Mesenchymal stem cell (in vitro differentiated cells and primary cell): ENCODE data around the gene QKI.
"Not testable (repeated sequence)": the region's sequence is repeated elsewhere in the genome, so short reads cannot be mapped to it uniquely, and the experiment has no call there.

Experiments used
- DNase-seq: peaks from one replicate; pipeline ENCODE4 v3.0.0-alpha.2; 2013
- H2AFZ ChIP-seq: one replicate; pipeline ENCODE4 v1.6.1; 2013; ENCODE audit warnings: low read depth, mild to moderate bottlenecking, control low read depth, inconsistent platforms, low read length, moderate library complexity
- H2AK5ac ChIP-seq: 2 replicates; pipeline ENCODE4 v1.6.1; 2013; ENCODE audit warnings: low read length, moderate library complexity, mild to moderate bottlenecking, inconsistent platforms; ENCODE audit not compliant: severe bottlenecking
- H2BK120ac ChIP-seq: one replicate; pipeline ENCODE4 v1.6.1; 2013; ENCODE audit warnings: low read depth, mild to moderate bottlenecking, inconsistent platforms, low read length, moderate library complexity
- H2BK12ac ChIP-seq, 2 experiments: one replicate each; pipeline ENCODE4 v1.6.1; 2013; ENCODE audit warnings: inconsistent platforms in 2 of 2, low read length in 2 of 2, mild to moderate bottlenecking in 2 of 2, moderate library complexity in 2 of 2, control low read depth in 1 of 2
- H2BK15ac ChIP-seq: one replicate; pipeline ENCODE4 v1.6.1; 2013; ENCODE audit warnings: mild to moderate bottlenecking, low read depth, inconsistent platforms; ENCODE audit not compliant: poor library complexity, severe bottlenecking
- H2BK5ac ChIP-seq: 2 replicates; pipeline ENCODE4 v1.6.1; 2013; ENCODE audit warnings: low read depth, mild to moderate bottlenecking, low read length, control low read depth, inconsistent platforms; ENCODE audit not compliant: poor library complexity, severe bottlenecking
- H3K14ac ChIP-seq, 2 experiments: one replicate each; pipeline ENCODE4 v1.6.1; 2013; ENCODE audit warnings: inconsistent platforms in 2 of 2, low read length in 2 of 2, control low read depth in 1 of 2, mild to moderate bottlenecking in 1 of 2, moderate library complexity in 1 of 2
- H3K18ac ChIP-seq, 2 experiments: one replicate each; pipeline ENCODE4 v1.6.1; 2013; ENCODE audit warnings: inconsistent platforms in 2 of 2, low read length in 2 of 2, control low read depth in 1 of 2, low read depth in 1 of 2, mild to moderate bottlenecking in 1 of 2
- H3K23ac ChIP-seq, 2 experiments: one replicate each; pipeline ENCODE4 v1.6.1; 2013; ENCODE audit warnings: inconsistent platforms in 2 of 2, low read length in 2 of 2, mild to moderate bottlenecking in 2 of 2, moderate library complexity in 2 of 2, control low read depth in 1 of 2
- H3K27ac ChIP-seq: 2 replicates; pipeline ENCODE4 v1.5.1; 2013; ENCODE audit warnings: mild to moderate bottlenecking, moderate library complexity, low read length, control low read depth, inconsistent platforms; ENCODE audit not compliant: poor library complexity, severe bottlenecking
- H3K27me3 ChIP-seq, 2 experiments: 2 replicates each; pipeline versions ENCODE4 v1.6.1 to v1.7.0; 2013; ENCODE audit warnings: low read length in 2 of 2, mild to moderate bottlenecking in 2 of 2, moderate library complexity in 2 of 2, control low read depth in 1 of 2, inconsistent platforms in 1 of 2; ENCODE audit not compliant: control insufficient read depth in 1 of 2, insufficient read depth in 1 of 2
- H3K36me3 ChIP-seq, 2 experiments: 2 replicates each; pipeline versions ENCODE4 v1.6.1 to v1.7.0; 2013; ENCODE audit warnings: low read length in 2 of 2, control low read depth in 1 of 2, inconsistent platforms in 1 of 2, low read depth in 1 of 2, mild to moderate bottlenecking in 1 of 2; ENCODE audit not compliant: insufficient read depth in 2 of 2, control insufficient read depth in 1 of 2
- H3K4ac ChIP-seq, 2 experiments: one replicate each; pipeline ENCODE4 v1.6.1; 2013; ENCODE audit warnings: inconsistent platforms in 2 of 2, low read length in 2 of 2, mild to moderate bottlenecking in 2 of 2, moderate library complexity in 2 of 2, control low read depth in 1 of 2, low read depth in 1 of 2
- H3K4me1 ChIP-seq: 2 replicates; pipeline ENCODE4 v1.6.1; 2013; ENCODE audit warnings: low read depth, low read length, control low read depth; ENCODE audit not compliant: control insufficient read depth, insufficient read depth
- H3K4me2 ChIP-seq: 2 replicates; pipeline ENCODE4 v1.6.1; 2013; ENCODE audit warnings: low read length, mild to moderate bottlenecking, inconsistent platforms; ENCODE audit not compliant: poor library complexity, severe bottlenecking
- H3K4me3 ChIP-seq, 2 experiments: 2 replicates each; pipeline versions ENCODE4 v1.5.1 to v1.7.0; 2013; ENCODE audit warnings: low read length in 2 of 2, mild to moderate bottlenecking in 2 of 2, control low read depth in 1 of 2, low read depth in 1 of 2; ENCODE audit not compliant: insufficient read depth in 1 of 2
- H3K79me1 ChIP-seq: replicated peaks from 2 replicates; pipeline ENCODE4 v1.6.1; 2013; ENCODE audit warnings: mild to moderate bottlenecking, control low read depth, low read length, inconsistent platforms; ENCODE audit not compliant: poor library complexity, severe bottlenecking
- H3K9ac ChIP-seq: 2 replicates; pipeline ENCODE4 v1.7.0; 2013; ENCODE audit warnings: mild to moderate bottlenecking, low read length, moderate library complexity
- H3K9me3 ChIP-seq: 2 replicates; pipeline ENCODE4 v1.7.0; 2013; ENCODE audit warnings: mild to moderate bottlenecking, low read length; ENCODE audit not compliant: control insufficient read depth
- H4K8ac ChIP-seq: one replicate; pipeline ENCODE4 v1.6.1; 2013; ENCODE audit warnings: inconsistent platforms, mild to moderate bottlenecking, low read length, moderate library complexity
- H4K91ac ChIP-seq: one replicate; pipeline ENCODE4 v1.6.1; 2013; ENCODE audit warnings: mild to moderate bottlenecking, low read length, inconsistent platforms
- WGBS: methylation state at CpG from one replicate; pipeline ENCODE4 v1.1.7; 2013; ENCODE audit warnings: mixed read lengths; 5-methylcytosine and 5-hydroxymethylcytosine counted together

The QKI gene

GRCh38 chr6:163432300-163432699, 17.8 kb downstream of the QKI start:
- no peaks in the 10 kb centered on the region for H3K9me3 ChIP-seq
- no peak overlapping the region for H2BK15ac ChIP-seq
- H3K36me3 ChIP-seq = no peaks in the 10 kb centered on the region
- no peak overlapping the region for H4K8ac ChIP-seq
- H3K4me3 ChIP-seq = no peak overlapping the region
- no peak overlapping the region for H3K4ac ChIP-seq
- no peak overlapping the region for H3K9ac ChIP-seq
- H3K79me1 ChIP-seq = no peaks in the 10 kb centered on the region
- no peak overlapping the region for H3K27ac ChIP-seq
- no peak overlapping the region for H2BK12ac ChIP-seq
- WGBS = 97% methylated on average over 2 of the region's 2 CpGs
- no peaks in the 10 kb centered on the region for H3K27me3 ChIP-seq
- no peak overlapping the region for H3K23ac ChIP-seq
- no peak overlapping the region for H2BK5ac ChIP-seq
- peaks cover 1% of the 10 kb centered on the region for H3K4me1 ChIP-seq
- H3K18ac ChIP-seq = no peak overlapping the region
- H3K14ac ChIP-seq = no peak overlapping the region
- H3K4me2 ChIP-seq = no peak overlapping the region
- no peak overlapping the region for H2AK5ac ChIP-seq
- H2BK120ac ChIP-seq = no peak overlapping the region
- no peak for DNase-seq
- no peak overlapping the region for H2AFZ ChIP-seq
- H4K91ac ChIP-seq = no peak overlapping the region

- not testable (repeated sequence) for H3K27ac ChIP-seq, H2BK15ac ChIP-seq, H2BK120ac ChIP-seq, H3K9ac ChIP-seq, H2BK5ac ChIP-seq, H3K9me3 ChIP-seq, H3K79me1 ChIP-seq, H3K14ac ChIP-seq, H3K23ac ChIP-seq, H3K4me3 ChIP-seq, H3K4me1 ChIP-seq, H4K8ac ChIP-seq, H3K4ac ChIP-seq, H4K91ac ChIP-seq, H3K18ac ChIP-seq, H3K4me2 ChIP-seq, H3K27me3 ChIP-seq, H3K36me3 ChIP-seq, H2BK12ac ChIP-seq, H2AK5ac ChIP-seq, DNase-seq, H2AFZ ChIP-seq
- WGBS = 98% methylated on average over 7 of the region's 9 CpGs
Observed at GRCh38 chr6:163433486-163433885, 19.0 kb downstream of the QKI start.

GRCh38 chr6:163435023-163435422, 20.5 kb downstream of the QKI start:
- 98% methylated on average over 3 of the region's 4 CpGs for WGBS

GRCh38 chr6:163436843-163437242, 22.3 kb downstream of the QKI start:
- H4K8ac ChIP-seq = no peak overlapping the region
- WGBS = 100% methylated on average over 1 of the region's 3 CpGs
- no peaks in the 10 kb centered on the region for H3K27me3 ChIP-seq
- H3K79me1 ChIP-seq = no peaks in the 10 kb centered on the region
- DNase-seq = no peak
- H3K9ac ChIP-seq = no peak overlapping the region
- H2BK15ac ChIP-seq = no peak overlapping the region
- no peak overlapping the region for H4K91ac ChIP-seq
- H3K27ac ChIP-seq = no peak overlapping the region
- no peaks in the 10 kb centered on the region for H3K9me3 ChIP-seq
- H3K4me1 ChIP-seq = peaks cover 2% of the 10 kb centered on the region
- H3K4me3 ChIP-seq = no peak overlapping the region
- no peaks in the 10 kb centered on the region for H3K36me3 ChIP-seq
- H2BK12ac ChIP-seq = no peak overlapping the region
- H2BK120ac ChIP-seq = no peak overlapping the region
- H3K23ac ChIP-seq = no peak overlapping the region
- H2AK5ac ChIP-seq = no peak overlapping the region
- no peak overlapping the region for H3K4ac ChIP-seq
- no peak overlapping the region for H3K14ac ChIP-seq
- no peak overlapping the region for H2AFZ ChIP-seq
- no peak overlapping the region for H3K18ac ChIP-seq
- no peak overlapping the region for H2BK5ac ChIP-seq
- no peak overlapping the region for H3K4me2 ChIP-seq

More at GRCh38 chr6:163435023-163435422, 20.5 kb downstream of the QKI start:
- Histone ChIP-seq H3K4me1 (peaks cover 2% of the 10 kb centered on the region), H3K79me1 (no peaks in the 10 kb centered on the region), H2AFZ (no peak overlapping the region), H3K4me3 (no peak overlapping the region), H3K23ac (no peak overlapping the region), H4K8ac (no peak overlapping the region), H3K4ac (no peak overlapping the region), H3K9ac (no peak overlapping the region), H2BK12ac (no peak overlapping the region), H3K14ac (no peak overlapping the region), H3K27ac (no peak overlapping the region), H2BK120ac (no peak overlapping the region), H2AK5ac (no peak overlapping the region), H2BK15ac (no peak overlapping the region), H2BK5ac (no peak overlapping the region), H4K91ac (no peak overlapping the region), H3K27me3 (no peaks in the 10 kb centered on the region), H3K18ac (no peak overlapping the region), H3K36me3 (no peaks in the 10 kb centered on the region), H3K9me3 (no peaks in the 10 kb centered on the region), H3K4me2 (no peak overlapping the region)
- no peak for DNase-seq
